Measurements from ENCODE around the gene LRTM1.

Gene LRTM1

GRCh38 chr3:54939557-54940300 lies 11.9 kb upstream of the LRTM1 start:
- no peak for DNase-seq

DNA sequence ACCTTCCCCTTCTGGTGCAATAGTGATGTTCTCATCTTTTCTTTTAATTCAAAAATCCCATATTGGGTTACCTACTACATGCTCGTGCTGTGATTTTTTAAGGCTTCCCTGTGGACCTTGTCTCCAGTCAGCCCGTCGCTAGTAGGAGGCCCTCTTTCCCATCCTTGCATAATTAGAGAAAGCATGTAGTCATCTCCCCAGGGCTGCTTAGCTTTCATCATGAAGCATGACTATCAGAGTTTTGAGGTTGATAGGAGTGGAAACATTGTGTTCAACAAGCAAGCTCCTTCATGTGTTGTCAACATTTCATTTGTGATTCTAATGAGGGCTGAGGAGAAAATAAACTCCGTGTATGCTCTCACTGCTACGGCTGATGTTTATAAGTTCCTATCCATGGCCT lies 8.7 kb upstream of the LRTM1 start:
- no peak for DNase-seq

DNA sequence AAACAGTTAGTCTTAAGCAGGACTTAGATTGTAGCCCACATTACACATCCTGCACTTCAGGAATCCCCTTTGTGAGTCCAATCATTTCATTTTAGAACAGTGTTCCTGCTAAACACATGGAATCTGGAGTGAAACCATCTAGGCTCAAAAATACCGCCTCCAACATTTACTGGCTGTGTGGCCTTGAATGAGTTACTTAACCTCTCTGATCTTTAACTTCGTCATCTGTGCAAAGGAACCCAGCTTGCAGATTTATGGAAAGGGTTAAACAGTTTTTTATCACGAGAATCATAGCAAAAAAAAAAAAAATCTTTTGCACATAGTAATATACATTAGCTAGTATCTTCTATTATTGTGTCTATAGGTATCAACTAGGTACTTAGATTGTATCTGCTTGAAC lies 8.0 kb upstream of the LRTM1 start:
- DNase-seq = no peak

DNA sequence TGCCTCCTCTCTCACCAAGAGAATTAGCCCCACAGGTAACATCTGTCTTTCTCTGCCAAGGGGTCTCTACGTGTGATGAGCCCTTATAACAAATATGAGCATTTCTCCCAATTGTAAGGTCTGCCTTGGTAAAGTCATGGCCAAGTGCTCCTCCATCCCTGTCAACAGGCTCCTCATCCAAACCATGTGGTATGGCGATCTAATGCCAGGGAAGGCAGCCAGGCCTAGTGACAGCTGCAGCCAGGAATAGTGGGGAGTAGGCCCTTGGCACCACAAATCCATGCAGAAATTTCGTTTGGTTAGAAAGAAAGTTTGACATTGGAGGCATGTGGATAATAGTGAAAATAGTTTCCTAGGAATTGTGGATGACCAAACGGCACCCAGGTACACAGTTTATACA lies 4.7 kb upstream of the LRTM1 start:
- no peak for DNase-seq

DNA sequence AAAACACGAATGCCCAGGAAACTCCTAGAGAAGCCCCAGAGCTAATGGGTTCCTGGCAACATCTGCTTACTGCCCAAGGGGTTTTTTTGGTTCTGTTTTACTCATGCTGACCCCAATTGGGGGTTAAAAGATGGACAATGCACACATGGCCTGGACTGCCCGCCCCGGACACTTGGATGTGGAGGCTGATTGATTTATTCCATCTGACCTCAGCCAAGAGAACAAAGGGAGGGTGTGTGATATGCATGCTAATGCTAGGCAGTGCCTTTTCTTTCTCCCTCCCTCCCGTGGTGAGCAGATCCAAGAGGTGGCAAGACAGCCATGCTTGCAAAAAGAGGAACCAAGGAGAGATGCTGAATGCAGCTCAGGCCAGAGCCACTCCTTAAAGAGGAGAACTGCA lies 3.3 kb upstream of the LRTM1 start:
- DNase-seq = no peak

- DNase-seq = no peak
These were observed 9.3 kb downstream of the LRTM1 start for GRCh38 chr3:54918516-54918915.

GRCh38 chr3:54917862-54918261 lies 10.0 kb downstream of the LRTM1 start:
- DNase-seq = no peak

DNA sequence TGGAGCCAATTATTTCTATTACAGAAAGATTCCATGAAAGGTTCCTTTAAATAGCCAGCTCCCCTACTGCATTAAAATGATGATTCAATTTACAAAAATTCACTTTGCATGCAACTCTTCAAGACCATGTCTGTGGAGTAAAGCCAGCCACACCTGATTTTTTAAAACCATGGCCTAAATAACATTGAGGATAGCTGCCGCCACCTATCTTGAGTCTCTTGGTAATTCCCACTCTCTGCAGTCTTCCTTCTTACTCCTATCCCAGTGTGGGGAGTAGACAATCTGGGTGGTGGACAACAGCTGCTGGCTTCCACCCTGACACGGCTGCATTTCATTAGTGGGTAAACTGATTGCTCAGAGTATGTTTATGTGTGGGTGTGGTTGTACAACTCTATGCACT lies 10.7 kb downstream of the LRTM1 start:
- DNase-seq = no peak

DNA sequence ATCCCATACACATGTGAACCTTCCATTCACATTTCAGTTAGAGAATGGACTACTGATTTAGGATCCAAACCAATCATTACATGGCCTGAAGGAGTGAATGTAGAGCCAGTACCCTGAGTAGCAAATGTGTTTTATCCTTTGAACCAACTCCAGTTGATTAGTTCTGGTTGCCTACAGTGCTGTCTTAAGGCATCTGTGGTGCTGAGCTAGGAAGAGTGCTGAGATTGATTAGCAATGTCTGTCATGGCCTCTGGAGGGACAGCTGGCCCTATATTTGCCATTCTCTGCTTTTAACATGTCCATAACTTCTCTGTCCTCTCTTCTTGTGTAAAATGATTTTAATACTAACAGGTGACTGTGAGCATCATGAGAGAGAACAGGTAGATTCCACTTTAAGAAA lies 11.1 kb downstream of the LRTM1 start:
- DNase-seq = no peak

DNA sequence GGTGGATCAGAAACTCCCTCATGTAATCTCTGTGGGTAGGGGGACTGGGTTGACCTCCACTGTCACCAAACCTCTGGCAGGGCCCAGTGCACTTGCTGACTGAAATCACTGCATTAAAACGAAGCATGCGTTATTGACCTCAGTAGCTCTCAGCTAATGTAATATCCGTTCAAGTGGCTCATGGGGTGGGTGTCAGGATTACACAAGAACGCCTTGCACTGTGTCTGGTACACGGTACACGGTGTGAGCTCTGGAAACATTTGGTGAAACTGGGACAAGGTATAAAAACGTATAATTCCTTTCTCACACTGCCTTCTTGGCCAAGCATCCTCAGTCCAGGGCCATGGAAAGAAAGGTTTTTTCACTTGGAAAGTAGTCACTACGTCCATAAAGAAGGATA lies 11.9 kb downstream of the LRTM1 start:
- DNase-seq = no peak

- DNase-seq = no peak
These were observed 12.7 kb downstream of the LRTM1 start for GRCh38 chr3:54915181-54915580.

DNA sequence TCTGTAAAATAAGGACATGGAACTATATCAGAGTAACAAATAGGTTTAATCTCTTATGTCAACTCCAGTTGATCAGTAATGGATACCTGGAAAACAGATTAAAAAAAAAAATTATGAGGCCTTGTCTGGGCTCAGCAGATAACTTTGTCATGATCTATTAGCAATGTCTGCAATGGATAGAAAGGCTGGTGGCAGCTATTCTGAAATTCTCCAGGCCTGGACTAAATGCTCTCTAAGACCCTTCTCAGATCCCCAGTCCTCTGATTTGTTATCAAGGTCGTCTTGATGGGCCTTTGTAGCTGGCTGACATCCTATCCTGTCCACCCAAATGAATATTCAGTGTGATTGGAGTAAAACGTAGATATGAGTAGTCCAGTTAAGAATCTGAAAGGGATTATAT lies 13.7 kb downstream of the LRTM1 start:
- no peak for DNase-seq

- no peak for DNase-seq
These were observed 18.7 kb downstream of the LRTM1 start for GRCh38 chr3:54909191-54909590.

DNA sequence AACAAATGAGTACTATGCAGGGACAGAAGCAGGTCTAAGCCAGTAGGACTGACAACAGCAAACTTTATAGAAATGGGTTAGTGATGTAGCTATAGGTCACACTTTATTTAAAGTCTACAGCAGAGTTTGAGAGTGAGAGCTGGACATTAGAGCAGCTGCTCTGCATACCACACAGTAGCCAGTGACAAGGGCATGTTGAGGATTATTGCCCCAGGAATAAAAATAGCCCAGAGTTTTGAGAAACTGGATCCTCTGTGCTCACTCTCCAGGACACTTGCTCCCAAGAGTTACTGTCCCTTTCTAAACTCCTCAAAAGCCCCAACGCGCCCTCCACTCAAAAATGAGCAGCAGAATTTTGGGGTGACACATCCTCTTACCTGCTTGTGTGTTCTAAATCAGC lies 21.1 kb downstream of the LRTM1 start:
- DNase-seq = no peak

DNA sequence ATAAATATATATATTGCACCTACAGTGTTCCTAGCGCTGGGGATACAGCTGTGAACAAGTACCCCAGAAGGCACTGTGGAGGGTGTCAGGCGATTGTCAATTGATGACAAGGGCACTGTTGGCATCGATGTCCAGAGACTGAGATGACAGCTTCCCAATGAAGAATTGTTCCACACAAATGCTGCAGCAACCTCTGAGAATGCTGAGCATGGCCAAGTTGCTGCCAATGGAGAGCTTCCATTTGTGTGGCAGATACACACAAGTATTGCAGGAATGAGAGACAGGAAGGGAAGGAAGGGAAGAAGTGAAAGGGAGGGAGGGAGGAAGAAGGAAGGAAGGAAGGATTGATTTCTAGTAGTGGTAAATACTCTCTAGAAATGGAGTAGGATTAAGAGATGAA lies 21.9 kb downstream of the LRTM1 start:
- DNase-seq = no peak

- no peak for DNase-seq
These were observed 22.5 kb downstream of the LRTM1 start for GRCh38 chr3:54905261-54905888.

GRCh38 chr3:54901906-54902685 lies 25.8 kb downstream of the LRTM1 start:
- no peak for DNase-seq

DNA sequence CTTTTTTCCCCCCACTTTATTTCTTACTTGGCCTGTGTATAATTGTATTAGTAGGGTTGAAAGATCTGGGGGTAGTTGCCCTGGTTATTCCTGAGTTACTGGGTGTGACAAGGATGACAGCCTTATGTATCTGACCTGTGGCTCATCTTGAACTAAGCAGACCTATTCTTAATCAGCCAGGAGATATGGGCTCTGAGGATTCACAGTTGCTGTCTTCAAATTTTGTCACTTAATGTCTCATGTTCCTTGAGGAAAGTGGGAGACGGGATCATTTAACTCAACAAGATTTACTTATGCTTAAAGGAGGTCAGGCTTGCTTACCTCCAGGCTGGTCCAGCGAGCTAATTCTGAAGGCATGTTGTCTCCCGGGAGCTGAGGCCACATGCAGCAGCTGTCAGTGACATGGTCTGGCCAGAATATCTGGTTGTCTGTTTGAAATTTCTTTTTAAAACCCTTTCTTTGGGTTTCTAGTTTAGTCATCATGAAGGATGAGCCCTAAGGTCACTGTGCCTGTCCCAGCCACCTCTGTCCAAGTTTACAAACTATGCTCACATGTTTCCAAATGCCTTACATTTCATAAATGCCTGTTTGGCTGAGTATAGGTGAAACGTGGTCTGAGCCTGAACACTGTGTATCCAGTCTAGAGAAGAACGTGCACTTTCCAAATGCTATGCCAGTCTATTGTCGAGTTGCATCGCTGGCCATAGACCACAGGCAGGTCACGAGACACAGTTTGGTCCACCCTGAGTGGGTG lies 26.8 kb downstream of the LRTM1 start:
- DNase-seq = no peak

- no peak for DNase-seq
These were observed 28.6 kb downstream of the LRTM1 start for GRCh38 chr3:54899273-54899672.

DNA sequence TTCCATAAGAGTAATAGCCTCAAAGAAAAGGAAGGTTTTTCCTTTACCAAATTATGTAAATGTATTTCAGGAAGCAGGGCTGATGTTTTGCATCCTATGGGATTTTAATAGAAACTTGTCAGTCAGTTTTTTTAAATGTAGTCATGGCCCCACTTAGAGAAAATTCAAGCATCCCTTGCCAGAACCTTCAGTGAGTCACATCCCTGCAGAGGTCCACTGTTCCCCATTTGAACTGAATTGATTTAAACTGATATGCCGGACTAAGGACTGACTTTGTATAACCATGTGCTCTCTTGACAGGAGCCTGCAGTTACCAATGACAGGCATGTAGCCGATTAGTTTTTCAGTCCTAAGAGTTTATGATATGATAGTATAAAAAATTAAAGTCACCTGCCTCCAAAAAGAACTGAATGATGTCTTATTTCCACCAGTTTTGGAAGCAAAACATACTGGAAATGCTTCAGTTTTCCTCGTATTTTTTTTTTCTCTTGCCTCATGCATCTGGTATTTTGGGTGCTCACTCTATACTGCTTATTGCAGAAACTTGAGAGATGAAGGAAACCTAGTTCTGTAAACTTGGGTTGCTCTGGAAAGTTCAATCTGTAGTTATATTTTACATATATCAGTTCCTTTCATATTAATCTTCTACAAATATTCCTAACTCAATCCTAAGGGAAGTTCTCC lies 30.7 kb downstream of the LRTM1 start:
- DNase-seq = no peak

GRCh38 chr3:54895613-54896012 lies 32.2 kb downstream of the LRTM1 start:
- DNase-seq = no peak

GRCh38 chr3:54892168-54892567 lies 35.7 kb downstream of the LRTM1 start:
- no peak for DNase-seq

- no peak for DNase-seq
These were observed 36.3 kb downstream of the LRTM1 start for GRCh38 chr3:54891540-54891897.
